GM10266 (cell line): ENCODE data around the gene ERAL1.
A peak's percentile ranks its signal among the peaks of the same experiment; 100 is the strongest.
"Not testable (repeated sequence)": the region's sequence is repeated elsewhere in the genome, so short reads cannot be mapped to it uniquely, and the experiment has no call there.

Experiments
- DNase-seq: peaks from one replicate; pipeline ENCODE4 v3.0.0; 2012; ENCODE audit errors: extremely low spot score
- TF ChIP-seq, protein P1 (sequence below): IDR thresholded peaks from 2 replicates; pipeline ENCODE4 v1.5.1; 2012; ENCODE audit warnings: mild to moderate bottlenecking, low read depth; ENCODE audit not compliant: control insufficient read depth, insufficient read depth; ENCODE audit errors: missing control alignments

The ERAL1 gene

GRCh38 chr17:28841901-28842281 is 12.9 kb upstream of the ERAL1 start:
- DNase-seq: peak; percentile 31
- TF ChIP-seq, protein P1, sequence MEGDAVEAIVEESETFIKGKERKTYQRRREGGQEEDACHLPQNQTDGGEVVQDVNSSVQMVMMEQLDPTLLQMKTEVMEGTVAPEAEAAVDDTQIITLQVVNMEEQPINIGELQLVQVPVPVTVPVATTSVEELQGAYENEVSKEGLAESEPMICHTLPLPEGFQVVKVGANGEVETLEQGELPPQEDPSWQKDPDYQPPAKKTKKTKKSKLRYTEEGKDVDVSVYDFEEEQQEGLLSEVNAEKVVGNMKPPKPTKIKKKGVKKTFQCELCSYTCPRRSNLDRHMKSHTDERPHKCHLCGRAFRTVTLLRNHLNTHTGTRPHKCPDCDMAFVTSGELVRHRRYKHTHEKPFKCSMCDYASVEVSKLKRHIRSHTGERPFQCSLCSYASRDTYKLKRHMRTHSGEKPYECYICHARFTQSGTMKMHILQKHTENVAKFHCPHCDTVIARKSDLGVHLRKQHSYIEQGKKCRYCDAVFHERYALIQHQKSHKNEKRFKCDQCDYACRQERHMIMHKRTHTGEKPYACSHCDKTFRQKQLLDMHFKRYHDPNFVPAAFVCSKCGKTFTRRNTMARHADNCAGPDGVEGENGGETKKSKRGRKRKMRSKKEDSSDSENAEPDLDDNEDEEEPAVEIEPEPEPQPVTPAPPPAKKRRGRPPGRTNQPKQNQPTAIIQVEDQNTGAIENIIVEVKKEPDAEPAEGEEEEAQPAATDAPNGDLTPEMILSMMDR: no peak

DNA sequence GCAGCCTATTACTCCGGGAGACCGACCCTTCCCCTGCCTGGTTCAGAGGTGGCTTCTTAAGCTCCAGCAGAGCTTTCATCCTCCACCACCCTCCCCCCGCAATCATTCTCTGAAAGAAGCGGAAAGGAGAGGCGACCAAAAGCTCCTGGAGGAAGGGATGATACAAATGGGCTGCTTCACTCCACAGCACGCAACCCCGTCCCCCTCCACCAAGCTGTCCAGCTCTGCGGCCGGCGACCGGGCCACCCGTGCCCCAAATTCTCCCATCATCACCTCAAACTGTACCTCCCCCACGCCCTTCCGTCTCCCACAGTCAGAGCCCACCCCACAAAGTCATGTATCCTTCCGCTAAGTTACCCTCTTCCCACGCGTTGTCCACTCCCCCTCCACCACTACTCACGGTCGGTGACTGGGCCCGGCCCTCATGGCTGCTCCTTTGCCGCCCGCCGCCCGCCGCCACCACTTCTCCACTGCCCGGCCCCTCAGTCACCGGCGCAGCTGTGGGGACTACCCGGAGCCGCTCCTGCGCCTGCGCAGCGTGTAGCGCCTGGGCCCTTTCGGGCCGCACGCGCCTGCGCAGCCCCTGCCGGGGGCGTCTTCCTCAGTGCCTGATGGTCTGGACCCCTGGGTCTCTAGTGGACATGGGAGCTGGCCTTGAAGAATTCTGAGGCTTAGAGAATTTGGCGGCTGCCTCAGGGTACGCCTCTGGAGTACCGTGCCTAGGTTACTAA is 12.4 kb upstream of the ERAL1 start, which contains the start of gene FAM222B:
Gene FAM222B (minus strand): TSS at position 509 of the 731 bp plus-strand sequence. CDS start 76,123 bp downstream, outside the sequence.
- peak; percentile 95 for DNase-seq
- TF ChIP-seq, protein P1: no peak

- DNase-seq: no peak
- TF ChIP-seq, protein P1: no peak
Observed at GRCh38 chr17:28843816-28844148, 11.0 kb upstream of the ERAL1 start.

DNA sequence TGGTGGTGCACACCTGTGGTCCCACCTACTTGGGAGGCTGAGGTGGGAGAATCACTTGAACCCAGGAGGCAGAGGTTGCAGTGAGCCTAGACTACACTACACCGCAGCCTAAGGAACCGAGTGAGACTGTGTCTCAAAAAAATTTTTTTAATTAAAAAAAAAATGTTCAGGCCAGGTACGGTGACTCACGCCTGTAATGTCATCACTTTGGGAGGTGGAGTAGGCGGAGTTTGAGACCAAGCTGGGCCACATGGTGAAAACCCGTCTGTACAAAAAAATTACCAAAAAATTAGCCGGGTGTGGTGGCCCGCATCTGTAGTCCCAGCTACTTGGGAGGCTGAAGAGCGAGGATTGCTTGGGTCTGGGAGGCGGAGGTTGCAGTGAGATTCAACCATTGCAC is 8.6 kb upstream of the ERAL1 start:
- no peak for DNase-seq
- TF ChIP-seq, protein P1: no peak

DNA sequence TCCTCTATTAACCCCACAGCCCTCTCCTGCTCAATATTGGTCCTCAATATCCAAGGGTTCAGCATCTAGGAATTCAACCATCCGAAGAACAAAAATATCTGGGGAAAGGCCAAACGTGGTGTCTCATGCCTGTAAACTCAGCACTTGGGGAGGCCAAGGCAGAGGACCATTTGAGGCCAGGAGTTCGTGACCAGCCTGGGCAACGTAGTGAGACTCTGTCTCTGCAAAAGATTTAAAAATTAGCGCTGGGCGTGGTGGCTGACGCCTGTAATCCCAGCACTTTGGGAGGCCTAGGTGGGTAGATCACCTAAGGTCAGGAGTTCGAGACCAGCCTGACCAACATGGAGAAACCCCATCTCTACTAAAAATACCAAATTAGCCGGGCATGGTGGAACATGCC is 8.1 kb upstream of the ERAL1 start:
- not testable (repeated sequence) for DNase-seq

DNA sequence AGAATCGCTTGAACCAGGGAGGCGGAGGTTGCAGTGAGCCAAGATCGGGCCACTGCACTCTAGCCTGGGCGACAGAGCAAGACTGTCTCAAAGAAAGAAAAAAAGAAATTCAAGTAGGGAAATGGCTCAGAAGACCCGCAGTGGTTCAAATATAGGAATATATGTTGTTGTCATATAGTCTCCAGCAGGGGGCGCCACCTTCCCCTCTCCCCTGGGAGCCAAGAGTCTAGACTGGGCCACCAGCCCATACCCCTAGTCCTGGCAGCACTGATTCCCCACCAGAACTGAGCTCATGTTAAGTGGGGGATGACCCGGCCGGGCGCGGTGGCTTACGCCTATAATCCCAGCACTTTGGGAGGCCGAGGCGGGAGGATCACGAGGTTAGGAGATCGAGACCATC is 6.1 kb upstream of the ERAL1 start:
- TF ChIP-seq, protein P1: peak; percentile 44
- DNase-seq: peak; percentile 53

DNA sequence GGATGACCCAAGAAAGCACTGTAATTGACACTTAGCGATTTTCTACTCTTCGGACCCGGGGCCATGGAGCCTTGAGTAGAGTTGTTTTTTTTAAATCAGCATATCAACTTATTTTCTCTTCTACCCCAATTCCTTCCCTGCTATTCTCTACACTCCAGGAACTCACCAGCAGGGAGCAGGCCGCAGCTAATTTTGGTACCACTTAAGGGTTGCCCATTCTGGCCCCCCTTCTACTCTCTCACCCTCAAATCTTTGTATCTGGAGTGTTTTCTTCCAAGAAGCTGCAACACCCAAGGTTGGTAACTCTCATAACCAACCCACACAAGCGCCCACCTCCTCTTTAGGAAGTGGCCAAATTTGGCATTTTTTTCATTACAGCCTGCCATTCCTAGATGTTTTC is 5.5 kb upstream of the ERAL1 start:
- DNase-seq: no peak

DNA sequence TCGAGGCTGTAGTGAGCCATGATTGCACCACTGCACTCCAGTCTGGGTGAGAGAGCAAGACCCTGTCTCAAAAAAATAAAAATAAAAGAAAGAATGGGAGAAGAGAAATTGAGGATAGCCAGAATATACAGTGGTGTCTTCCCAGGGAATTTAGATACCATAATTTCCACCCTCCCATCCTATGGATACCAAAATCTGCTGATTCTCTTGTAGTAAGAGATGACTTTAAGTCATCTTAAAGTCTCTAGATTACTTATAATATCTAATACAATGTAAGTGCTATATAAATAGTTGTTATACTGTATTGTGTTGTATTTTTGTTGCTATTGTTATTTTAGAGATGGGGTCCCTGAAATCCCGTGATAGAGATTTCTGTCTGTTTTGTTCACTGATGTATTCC is 1.5 kb upstream of the ERAL1 start:
- TF ChIP-seq, protein P1: no peak
- no peak for DNase-seq

More for the DNA sequence above, 5.5 kb upstream of the ERAL1 start:
- TF ChIP-seq, protein P1: peak; percentile 17
